PC-3 (cell line): ENCODE data around the gene TUBE1. TPM values are rescaled to one million over a fixed set of nuclear protein-coding genes. Genes with fewer than 3 reads are reported as not detected.

ENCODE experiments used
- ATAC-seq: fragments of 200-7000 bp; cut with Tn5 transposase; 2 replicates; pipeline ENCODE4 v1.9.1; 2020; ENCODE audit warnings: mild to moderate bottlenecking, moderate library complexity
- BruUV-seq: library from RNA; stranded (reverse); fragments of 400-500 nt; replicated peaks from 2 replicates; lab custom pipeline; 2021; lab: Mats Ljungman, UMichigan
- CTCF ChIA-PET: fragments of 300-600 bp; sonication (Branson Sonifier 250); formaldehyde crosslinking; loops from one replicate; lab custom pipeline; 2022; ENCODE audit warnings: antibody characterized with exemption; lab: Charles Lee
- POLR2A ChIA-PET: fragments of 300-600 bp; sonication (Branson Sonifier 250); formaldehyde crosslinking; loops from one replicate; lab custom pipeline; 2022; ENCODE audit warnings: antibody characterized with exemption; ENCODE audit not compliant: unreplicated experiment; lab: Charles Lee
- DNase-seq: peaks from one replicate; pipeline ENCODE4 v3.0.0-alpha.2; 2015
- H2AFZ ChIP-seq: fragments of 300-600 bp; sonication (generic); 2 replicates; pipeline ENCODE4 v1.6.0; 2016; ENCODE audit warnings: antibody characterized with exemption, low read length
- H3F3A ChIP-seq: fragments of 300-600 bp; sonication (generic); one replicate; pipeline ENCODE4 v1.6.0; 2017; ENCODE audit warnings: antibody characterized with exemption, low read length, control low read depth, mild to moderate bottlenecking; ENCODE audit not compliant: unreplicated experiment
- H3K27ac ChIP-seq: fragments of 300-600 bp; sonication (generic); 2 replicates; pipeline ENCODE4 v1.5.1; 2016; ENCODE audit warnings: mild to moderate bottlenecking, low read length
- H3K27me3 ChIP-seq: fragments of 300-600 bp; sonication (generic); 2 replicates; pipeline ENCODE4 v1.6.1; 2016; ENCODE audit warnings: low read length, mixed read lengths
- H3K36me3 ChIP-seq: fragments of 300-600 bp; sonication (generic); 2 replicates; pipeline ENCODE4 v1.6.1; 2016; ENCODE audit warnings: low read depth, mixed run types, low read length, mixed read lengths
- H3K4me1 ChIP-seq: fragments of 300-600 bp; sonication (generic); 2 replicates; pipeline ENCODE4 v1.5.1; 2016; ENCODE audit warnings: low read length; ENCODE audit not compliant: insufficient read depth
- H3K4me2 ChIP-seq: fragments of 300-600 bp; sonication (generic); 2 replicates; pipeline ENCODE4 v1.6.0; 2016; ENCODE audit warnings: low read length
- H3K4me3 ChIP-seq: fragments of 300-600 bp; sonication (generic); 2 replicates; pipeline ENCODE4 v1.5.1; 2016; ENCODE audit warnings: mild to moderate bottlenecking, low read length, mixed read lengths
- H3K79me2 ChIP-seq: fragments of 300-600 bp; sonication (generic); 2 replicates; pipeline ENCODE4 v1.6.1; 2017; ENCODE audit warnings: low read length, mixed read lengths
- H3K9ac ChIP-seq: fragments of 300-600 bp; sonication (generic); 2 replicates; pipeline ENCODE4 v1.6.0; 2016; ENCODE audit warnings: mild to moderate bottlenecking, low read length
- H3K9me2 ChIP-seq: fragments of 300-600 bp; sonication (generic); replicated peaks from 2 replicates; pipeline ENCODE4 v1.6.1; 2016; ENCODE audit warnings: mixed run types, low read length, mixed read lengths
- H3K9me3 ChIP-seq: fragments of 300-600 bp; sonication (generic); 2 replicates; pipeline ENCODE4 v1.6.1; 2016; ENCODE audit warnings: low read length, mixed read lengths
- H4K20me1 ChIP-seq: fragments of 300-600 bp; sonication (generic); 2 replicates; pipeline ENCODE4 v1.6.1; 2016; ENCODE audit warnings: low read length, mixed read lengths
- EZH2 ChIP-seq: fragments of 300-600 bp; sonication (generic); IDR thresholded peaks from one replicate; pipeline ENCODE4 v1.6.1; 2017; ENCODE audit warnings: antibody characterized with exemption, mild to moderate bottlenecking, low read length; ENCODE audit not compliant: unreplicated experiment
- EZH2phosphoT487 ChIP-seq: fragments of 300-600 bp; sonication (generic); IDR thresholded peaks from 2 replicates; pipeline ENCODE4 v1.6.1; 2018; ENCODE audit warnings: mild to moderate bottlenecking, antibody characterized with exemption, low read length, borderline replicate concordance
- intact Hi-C: fragments of 100-400 bp; cut with micrococcal nuclease; formaldehyde crosslinking; loops from 2 replicates; pipeline ENCODE4 v1.9.0; 2023
- total RNA-seq: library from RNA; depleted of rRNA; stranded (reverse); fragments of >200 nt; gene quantifications from 2 replicates; pipeline ENCODE4 v1.2.3, GENCODE V29; 2014
- TF ChIP-seq, protein P1 (sequence below): fragments of 300-600 bp; sonication (generic); conservative IDR thresholded peaks from 2 replicates; pipeline ENCODE4 v1.5.1; 2017; ENCODE audit warnings: antibody characterized with exemption, low read depth, mild to moderate bottlenecking, low read length

Gene TUBE1
- total RNA-seq, 1 experiment from 2014 or later = 9.5 TPM

DNA sequence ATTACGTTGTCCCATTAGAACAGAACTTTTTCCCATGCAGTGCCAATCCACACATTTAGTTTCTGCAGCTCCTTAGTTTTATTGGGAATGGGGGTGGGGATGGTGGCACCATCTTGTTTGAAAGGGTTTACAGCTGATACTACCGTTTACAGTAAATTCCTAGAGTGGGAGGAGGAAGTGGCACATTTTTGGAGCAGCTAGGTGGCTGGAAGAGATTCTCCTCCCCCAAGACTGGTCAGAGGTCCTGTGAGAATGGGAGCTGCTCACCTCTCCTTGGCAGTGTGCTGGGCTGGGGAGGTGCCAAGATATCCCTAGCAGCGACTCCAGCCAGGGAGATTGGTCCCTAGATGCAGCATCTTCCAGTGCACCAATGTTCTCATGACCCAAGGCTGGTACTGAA, 45.7 kb downstream of the TUBE1 start:
- no TSS peak for BruUV-seq
- no peaks in the 10 kb centered on the region for H4K20me1 ChIP-seq
- H3K9me2 ChIP-seq = no peaks in the 10 kb centered on the region
- TF ChIP-seq, protein P1, sequence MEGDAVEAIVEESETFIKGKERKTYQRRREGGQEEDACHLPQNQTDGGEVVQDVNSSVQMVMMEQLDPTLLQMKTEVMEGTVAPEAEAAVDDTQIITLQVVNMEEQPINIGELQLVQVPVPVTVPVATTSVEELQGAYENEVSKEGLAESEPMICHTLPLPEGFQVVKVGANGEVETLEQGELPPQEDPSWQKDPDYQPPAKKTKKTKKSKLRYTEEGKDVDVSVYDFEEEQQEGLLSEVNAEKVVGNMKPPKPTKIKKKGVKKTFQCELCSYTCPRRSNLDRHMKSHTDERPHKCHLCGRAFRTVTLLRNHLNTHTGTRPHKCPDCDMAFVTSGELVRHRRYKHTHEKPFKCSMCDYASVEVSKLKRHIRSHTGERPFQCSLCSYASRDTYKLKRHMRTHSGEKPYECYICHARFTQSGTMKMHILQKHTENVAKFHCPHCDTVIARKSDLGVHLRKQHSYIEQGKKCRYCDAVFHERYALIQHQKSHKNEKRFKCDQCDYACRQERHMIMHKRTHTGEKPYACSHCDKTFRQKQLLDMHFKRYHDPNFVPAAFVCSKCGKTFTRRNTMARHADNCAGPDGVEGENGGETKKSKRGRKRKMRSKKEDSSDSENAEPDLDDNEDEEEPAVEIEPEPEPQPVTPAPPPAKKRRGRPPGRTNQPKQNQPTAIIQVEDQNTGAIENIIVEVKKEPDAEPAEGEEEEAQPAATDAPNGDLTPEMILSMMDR = no peak
- no peak for TF ChIP-seq EZH2phosphoT487
- H3K4me1 ChIP-seq = peaks cover 35% of the 10 kb centered on the region
- no peak overlapping the region for H3K4me2 ChIP-seq
- H3F3A ChIP-seq = no peaks in the 10 kb centered on the region
- no peaks in the 10 kb centered on the region for H3K36me3 ChIP-seq
- H3K79me2 ChIP-seq = no peaks in the 10 kb centered on the region
- POLR2A ChIA-PET = interaction anchor here (0.7 kb wide), 1 partner anchor 31 kb away, joined by 6 read pairs; no protein-coding TSS in a partner anchor
- H3K27me3 ChIP-seq = no peaks in the 10 kb centered on the region
- H3K4me3 ChIP-seq = no peak overlapping the region
- no peak overlapping the region for H2AFZ ChIP-seq
- peak overlapping the region; percentile 84 for H3K9ac ChIP-seq
- intact Hi-C loops = loop anchor here (5.0 to 10.0 kb wide), 2 partner anchors 44 to 557 kb away; partner anchors contain the start of gene REV3L
- no peak for ATAC-seq
- CTCF ChIA-PET = no interaction called here
- no peak for DNase-seq
- no peaks in the 10 kb centered on the region for H3K9me3 ChIP-seq
- peak overlapping the region; percentile 66 for H3K27ac ChIP-seq

DNA sequence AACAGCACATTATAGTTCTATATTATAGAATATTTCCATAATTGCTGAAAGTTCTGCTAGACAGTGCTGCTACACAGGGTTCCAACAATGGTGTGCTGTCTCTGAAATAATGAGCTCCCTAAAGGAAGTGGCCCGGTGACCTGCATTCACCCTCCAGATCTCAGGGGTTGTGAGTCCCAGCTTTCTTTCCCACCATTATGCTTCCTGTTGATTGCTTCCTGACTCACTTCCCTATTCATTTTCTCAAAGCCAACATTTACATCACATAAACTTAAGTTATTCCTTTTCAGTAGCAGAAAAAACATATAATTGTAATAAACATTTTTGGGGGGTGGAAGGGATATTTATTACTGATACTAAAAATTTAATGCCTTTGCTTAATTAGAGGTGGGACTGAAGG, 46.3 kb downstream of the TUBE1 start:
- ChIA-PET CTCF (no interaction called here), POLR2A (interaction anchor here (0.7 kb wide), 1 partner anchor 31 kb away, joined by 6 read pairs; no protein-coding TSS in a partner anchor)
- Histone ChIP-seq H2AFZ (no peak overlapping the region), H3K27me3 (no peaks in the 10 kb centered on the region), H4K20me1 (no peaks in the 10 kb centered on the region), H3K9me3 (no peaks in the 10 kb centered on the region), H3K4me1 (peaks cover 35% of the 10 kb centered on the region), H3K9ac (peak overlapping the region; percentile 84), H3K9me2 (no peaks in the 10 kb centered on the region), H3F3A (no peaks in the 10 kb centered on the region), H3K36me3 (no peaks in the 10 kb centered on the region), H3K79me2 (no peaks in the 10 kb centered on the region), H3K4me3 (no peak overlapping the region), H3K27ac (peak overlapping the region; percentile 66), H3K4me2 (no peak overlapping the region)
- ATAC-seq (no peak), DNase-seq (no peak)
- intact Hi-C loops = loop anchor here (5.0 to 10.0 kb wide), 2 partner anchors 44 to 556 kb away; partner anchors contain the start of gene REV3L
- TF ChIP-seq, protein P1 = no peak
- TF ChIP-seq EZH2 (no peak), EZH2phosphoT487 (no peak)
- no TSS peak for BruUV-seq

DNA sequence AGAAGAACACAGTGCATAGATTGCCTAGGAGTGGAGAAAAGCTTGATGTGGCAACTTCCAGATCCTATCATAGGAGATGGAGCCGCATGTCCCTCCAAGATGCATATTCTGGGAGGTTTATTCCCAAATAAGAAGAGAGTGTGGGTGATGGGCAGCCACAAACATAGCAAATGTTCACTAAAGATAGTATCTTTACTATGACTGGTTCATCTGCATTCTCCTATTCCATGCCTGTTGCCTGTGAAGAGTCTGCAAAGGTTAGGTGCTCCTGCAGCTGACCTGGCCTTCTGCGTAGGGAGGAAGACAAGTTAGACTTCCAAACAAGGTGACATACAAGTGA, 47.9 kb downstream of the TUBE1 start:
- Histone ChIP-seq H3K79me2 (no peaks in the 10 kb centered on the region), H3K9me2 (no peaks in the 10 kb centered on the region), H2AFZ (no peak overlapping the region), H3K4me2 (no peak overlapping the region), H3K27ac (no peak overlapping the region), H3K36me3 (no peaks in the 10 kb centered on the region), H3K4me3 (no peak overlapping the region), H4K20me1 (no peaks in the 10 kb centered on the region), H3K27me3 (no peaks in the 10 kb centered on the region), H3F3A (no peaks in the 10 kb centered on the region), H3K4me1 (peaks cover 35% of the 10 kb centered on the region), H3K9me3 (no peaks in the 10 kb centered on the region), H3K9ac (no peak overlapping the region)
- ATAC-seq = no peak
- no peak for TF ChIP-seq EZH2phosphoT487
- no peak for TF ChIP-seq EZH2
- no TSS peak for BruUV-seq
- CTCF ChIA-PET = no interaction called here
- intact Hi-C loops = no loop called here
- POLR2A ChIA-PET = no interaction called here
- DNase-seq = no peak
